HG03159 (cell line): ENCODE data around the gene MRPS6.
A peak's percentile ranks its signal among the peaks of the same experiment; 100 is the strongest.

Experiments used
- ATAC-seq: cut with Tn5 transposase; IDR thresholded peaks from one replicate; pipeline ENCODE4 v1.9.1; 2021; ENCODE audit warnings: mild to moderate bottlenecking, moderate library complexity; ENCODE audit not compliant: unreplicated experiment

Gene MRPS6

GRCh38 chr21:34073032-34073748, at the start of gene MRPS6, which contains the start of gene SLC5A3:
Gene MRPS6, plus strand, starts transcription at chr21:34073578. Its CDS starts 123 bp downstream, at chr21:34073701.
Gene SLC5A3, plus strand, starts transcription at chr21:34073578. Its CDS starts 21,621 bp downstream, at chr21:34095199.
- ATAC-seq: peak; percentile 75

DNA sequence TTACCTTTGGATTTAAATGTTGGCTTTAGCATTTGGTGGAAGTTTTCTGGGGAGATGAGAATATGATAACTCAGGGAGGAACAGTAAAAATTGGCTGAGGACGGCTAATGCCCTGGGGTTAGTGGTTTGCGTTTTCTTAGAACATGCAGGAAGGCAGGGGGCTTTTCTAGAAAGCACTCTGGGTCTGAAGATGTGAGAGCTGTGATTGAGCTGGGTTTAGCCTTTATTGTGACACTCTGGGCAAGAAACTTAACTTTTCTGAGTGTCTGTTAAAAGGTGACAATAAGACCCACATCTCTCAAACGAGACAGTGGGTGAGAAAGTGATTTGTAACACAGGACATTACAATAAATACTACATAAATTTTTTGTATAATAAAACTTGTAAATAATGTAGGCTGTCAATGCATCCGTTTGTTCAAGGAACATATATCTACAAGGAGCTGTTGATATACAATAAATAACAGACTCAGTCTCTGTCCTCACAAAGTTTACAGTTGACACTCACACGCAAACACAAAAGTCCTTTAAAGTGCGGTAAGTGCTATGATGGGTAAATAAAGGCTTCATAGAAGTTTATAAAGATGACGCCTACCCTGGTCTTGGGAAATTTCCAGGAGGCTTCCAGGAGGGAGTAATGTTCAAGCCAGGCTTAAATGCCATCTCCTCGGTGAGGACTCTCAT, 49.5 kb upstream of the MRPS6 start:
- ATAC-seq: no peak

DNA sequence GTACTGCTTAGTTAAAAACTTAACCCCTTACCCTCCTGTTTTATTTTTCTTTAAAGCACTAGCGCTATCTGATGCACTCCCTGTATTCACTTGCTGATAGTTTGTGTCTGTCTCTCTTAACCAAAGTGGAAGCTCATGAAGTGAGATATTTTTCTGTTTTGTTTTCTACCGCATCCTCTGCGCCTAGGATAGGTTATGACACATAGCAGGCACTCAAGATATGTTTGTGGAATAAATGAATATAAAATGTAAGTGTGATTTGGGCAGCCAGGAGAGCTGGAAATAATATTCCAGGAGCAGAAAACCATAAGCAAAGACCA, 49.0 kb upstream of the MRPS6 start:
- ATAC-seq: no peak

DNA sequence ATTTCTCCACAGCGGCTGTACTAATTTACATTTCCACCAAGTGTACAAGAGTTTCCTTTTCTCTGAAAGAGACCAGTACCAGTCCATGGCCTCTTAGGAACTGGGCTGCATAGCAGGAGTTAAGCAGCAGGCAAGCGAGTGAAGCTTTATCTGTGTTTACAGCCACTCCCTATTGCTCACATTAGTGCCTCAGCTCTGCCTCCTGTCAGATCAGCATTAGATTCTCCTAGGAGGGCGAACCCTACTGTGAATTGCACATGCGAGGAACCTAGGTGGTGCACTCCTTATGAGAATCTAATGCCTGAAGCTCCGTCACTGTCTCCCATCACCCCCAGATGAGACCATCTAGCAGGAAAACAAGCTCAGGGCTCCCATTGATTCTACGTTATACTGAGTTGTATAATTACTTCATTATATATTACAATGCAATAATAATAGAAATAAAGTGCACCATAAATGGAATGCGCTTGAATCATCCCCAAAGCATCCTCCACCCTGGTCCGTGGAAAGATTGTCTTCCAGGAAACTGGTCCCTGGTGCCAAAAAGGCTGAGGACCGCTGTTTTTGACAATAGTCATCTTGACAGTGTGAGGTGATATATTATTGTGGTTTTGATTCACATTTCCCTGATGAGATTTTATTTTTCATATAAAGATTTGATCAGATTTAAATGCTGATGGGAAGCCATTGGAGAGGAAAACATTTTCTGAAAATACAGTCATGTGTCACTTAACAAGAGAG, 45.5 kb upstream of the MRPS6 start:
- no peak for ATAC-seq

DNA sequence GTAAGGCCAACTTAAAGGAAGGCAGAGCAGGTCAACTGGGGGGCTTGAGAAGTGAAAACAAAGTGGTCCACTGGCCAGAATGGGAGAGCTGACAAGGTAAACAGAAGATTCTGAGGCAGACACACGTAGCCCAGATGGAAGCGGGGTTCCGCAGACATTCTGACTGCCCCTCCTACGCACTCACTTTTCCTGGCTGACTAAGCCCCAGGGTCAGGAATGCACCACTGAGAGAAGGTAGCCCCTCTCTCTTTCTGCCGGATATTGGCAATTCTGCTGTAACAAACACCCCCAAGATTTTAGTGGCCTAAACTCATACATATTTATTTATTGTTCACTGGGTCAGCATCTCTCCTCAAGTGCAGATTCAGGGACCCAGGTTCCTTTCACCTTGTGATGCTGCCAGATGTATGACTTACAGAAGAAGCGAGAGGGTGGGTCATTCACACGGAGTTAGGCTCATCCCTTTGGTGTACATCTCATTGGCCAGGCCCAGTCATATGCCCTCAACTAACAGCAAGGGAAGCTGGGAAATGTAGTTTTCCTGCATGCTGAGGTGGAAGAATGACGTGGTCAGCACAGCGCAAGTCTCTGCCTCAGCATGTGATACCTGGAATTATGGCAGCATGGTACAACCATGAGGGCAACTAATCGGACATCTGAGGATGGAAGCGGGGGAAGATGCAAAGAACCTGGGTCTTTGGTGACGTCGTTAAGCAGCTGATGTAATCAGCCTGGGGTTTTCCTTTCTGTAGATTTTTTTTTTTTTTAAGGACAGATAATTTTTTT, 43.4 kb upstream of the MRPS6 start:
- ATAC-seq: peak; percentile 83

DNA sequence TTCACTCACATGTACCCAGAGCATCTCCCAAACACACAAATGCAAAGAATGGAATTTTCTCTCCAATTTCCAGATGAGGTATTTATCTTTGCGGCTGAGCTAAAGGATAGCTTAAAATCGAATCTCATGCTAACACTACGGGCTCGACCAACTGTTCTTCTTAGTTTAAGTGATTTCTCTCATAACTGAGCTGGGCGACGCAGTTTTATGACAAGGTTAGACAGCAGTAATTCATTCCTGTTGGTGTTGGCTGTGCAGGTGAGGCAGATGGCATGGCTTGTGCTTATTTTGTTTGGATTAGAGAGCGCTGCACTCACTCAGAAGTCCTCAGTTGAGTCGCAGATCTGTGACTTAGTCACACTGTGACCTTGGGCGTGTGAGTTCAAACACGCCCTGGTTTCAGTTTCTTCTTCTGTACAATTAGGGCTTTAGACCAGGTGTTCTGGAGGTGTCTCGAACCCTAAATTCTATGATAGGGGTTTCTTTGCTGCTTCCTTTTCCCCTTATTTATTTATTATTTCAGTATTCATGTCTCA, 41.5 kb upstream of the MRPS6 start:
- ATAC-seq: peak; percentile 54

DNA sequence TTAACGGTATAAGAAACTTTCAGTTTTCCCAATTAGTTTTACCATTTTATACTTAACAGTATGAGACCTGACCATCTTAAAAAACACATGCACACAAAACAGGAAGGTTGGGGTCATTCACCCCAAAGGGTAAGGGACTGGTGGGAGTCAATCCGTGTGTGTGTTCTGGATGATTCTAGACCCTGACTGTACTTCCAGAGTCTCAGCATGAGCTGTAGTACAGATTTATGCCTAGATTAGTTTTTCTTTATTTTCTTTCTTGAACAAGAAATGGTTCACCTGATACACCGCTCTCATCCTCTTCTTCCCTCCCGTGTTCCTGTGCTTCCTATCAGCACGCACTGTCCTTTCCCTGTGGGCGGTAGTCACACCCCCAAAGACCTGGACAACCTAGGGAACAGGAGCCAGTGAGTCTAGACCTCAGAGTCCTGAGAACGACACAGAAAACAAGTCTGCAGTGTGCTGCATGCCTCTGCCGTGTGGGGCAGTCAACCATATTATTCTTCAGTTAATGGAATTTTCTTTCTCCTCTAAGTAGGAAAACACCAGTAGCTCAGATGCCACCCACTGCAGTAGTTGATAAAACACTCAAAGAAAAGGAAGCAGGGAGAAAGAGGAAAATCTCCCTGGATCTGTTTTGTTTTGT, 38.9 kb upstream of the MRPS6 start:
- no peak for ATAC-seq

GRCh38 chr21:34035619-34036354, 37.6 kb upstream of the MRPS6 start:
- ATAC-seq: no peak

DNA sequence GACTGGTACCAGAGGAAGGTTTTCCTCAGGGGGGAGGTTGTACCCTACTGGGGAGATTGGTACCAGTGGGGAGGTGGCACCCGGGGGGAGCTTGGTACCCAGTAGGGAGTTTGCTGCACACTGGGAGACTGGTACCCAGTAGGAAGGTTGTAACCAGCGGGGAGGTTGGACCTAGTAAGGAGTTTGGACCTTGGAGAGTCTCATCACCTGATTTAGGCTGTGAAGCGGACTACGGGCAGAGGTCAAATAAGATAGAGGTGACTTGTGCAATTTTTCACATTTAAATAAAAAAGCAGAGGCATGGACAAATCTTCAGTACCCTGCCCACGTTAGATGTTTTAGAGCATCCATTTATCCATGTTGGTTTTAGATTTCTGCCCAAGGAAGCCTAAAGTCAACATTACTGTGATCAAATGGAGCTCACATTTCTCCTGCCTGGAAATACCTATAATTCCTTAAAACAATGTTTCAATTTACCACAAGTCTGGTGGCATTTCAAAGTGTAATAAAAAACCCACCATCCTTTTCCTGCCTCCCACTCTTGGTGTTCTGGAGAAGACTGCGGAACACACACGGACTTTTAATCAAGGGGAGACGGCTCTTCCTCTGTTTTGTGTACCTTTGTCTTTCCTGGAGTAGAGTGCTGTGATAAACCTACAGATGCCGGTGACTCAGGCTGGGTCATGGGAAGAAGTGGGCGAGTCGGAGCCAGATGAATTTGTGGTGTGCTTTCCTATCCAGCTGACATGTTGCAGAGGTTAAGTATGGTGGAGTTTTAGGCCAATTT, 36.2 kb upstream of the MRPS6 start:
- ATAC-seq: no peak

GRCh38 chr21:34039678-34040382, 33.5 kb upstream of the MRPS6 start:
- ATAC-seq: no peak

- ATAC-seq: no peak
Measured at GRCh38 chr21:34042735-34043134, 30.6 kb upstream of the MRPS6 start.

DNA sequence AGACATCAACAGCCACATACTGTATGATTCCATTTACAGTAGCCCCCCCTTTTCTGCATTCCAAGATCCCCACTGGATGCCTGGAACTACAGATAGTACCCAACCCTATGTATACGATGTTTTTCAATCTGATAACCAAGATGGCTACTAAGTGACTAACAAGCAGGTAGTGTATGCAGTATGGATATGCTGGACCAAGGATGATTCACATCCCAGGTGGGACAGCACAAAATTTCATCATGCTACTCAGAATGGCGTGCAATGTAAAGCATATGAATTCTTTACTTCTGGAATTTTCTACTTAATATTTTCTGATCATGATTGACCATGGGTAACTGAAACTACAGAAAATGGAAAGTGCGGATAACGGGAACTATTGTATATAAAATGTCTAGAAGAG, 30.0 kb upstream of the MRPS6 start:
- ATAC-seq: no peak

DNA sequence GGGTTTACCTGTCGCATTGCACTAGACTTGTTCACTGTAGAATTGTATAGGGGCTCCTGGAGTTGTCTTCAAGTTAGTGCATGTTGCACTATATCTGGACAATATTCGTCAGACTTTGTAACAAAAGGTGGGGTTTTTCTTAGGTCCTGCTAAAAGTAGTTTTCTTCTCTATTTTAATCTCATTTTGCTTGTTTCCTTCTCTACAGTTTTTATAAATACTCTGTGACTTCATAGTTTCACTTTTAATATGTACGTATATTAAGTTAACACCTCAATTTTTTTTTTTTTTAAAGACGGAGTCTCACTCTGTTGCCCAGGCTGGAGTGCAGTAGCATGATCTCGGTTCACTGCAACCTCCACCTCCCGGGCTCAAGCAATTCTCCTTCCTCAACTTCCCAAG, 26.5 kb upstream of the MRPS6 start:
- ATAC-seq: no peak

DNA sequence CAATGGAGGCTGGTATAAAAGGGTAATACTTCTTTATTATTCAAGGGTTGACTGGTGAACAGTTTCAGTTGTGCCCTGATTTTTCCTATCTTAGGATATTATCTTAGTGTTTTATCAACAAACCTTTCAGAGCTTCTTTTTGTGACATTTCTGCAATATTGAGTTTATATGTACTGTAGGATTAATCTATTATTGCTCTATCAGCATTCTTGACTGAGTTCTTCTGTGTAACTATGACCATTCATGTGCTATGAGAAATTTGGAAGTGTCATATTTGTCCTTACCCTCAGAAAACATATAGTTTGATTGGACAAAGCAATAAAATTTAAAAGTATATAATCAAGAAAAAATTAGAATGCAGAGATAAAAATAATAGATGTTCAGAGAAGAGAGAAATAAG, 25.5 kb upstream of the MRPS6 start:
- ATAC-seq: no peak

DNA sequence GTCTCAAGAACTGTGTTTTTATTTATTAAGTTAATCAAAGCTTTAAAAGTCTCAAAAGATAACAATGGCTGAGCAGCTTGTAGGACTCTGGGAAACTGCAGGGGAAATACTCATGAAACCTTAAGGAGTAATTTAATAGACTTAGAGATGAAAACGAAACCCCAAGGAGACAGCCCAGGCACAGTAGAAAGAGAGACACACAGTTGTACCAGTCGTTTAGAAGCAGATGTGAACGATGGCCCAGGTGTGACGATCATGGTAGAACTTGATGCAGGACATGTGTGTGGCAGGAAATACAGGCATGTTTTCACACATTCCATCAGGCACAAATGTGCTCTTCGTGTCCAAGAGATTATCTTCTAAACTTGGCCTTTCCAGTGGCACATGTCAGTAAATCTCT, 21.2 kb upstream of the MRPS6 start:
- no peak for ATAC-seq

DNA sequence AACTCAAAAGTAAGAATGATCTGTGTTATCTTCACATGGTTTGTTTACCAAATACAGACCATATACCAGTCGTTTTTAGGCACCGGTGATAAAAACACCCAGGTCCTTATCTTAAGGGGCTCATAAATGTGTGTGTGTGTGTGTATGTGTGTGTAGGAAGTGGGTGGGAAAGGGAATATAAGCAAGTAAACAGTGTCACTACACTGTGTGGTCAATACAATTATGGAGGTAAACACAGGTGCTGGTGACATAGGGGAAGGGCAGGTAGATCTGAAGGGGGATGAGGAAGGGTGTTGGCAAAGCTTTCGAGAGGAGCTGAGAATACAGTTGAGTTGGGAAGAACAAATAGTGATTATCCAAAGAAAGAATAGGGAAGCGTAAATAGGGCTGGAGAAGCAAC, 19.1 kb upstream of the MRPS6 start:
- no peak for ATAC-seq

- ATAC-seq: no peak
Measured at GRCh38 chr21:34055615-34056014, 17.8 kb upstream of the MRPS6 start.

DNA sequence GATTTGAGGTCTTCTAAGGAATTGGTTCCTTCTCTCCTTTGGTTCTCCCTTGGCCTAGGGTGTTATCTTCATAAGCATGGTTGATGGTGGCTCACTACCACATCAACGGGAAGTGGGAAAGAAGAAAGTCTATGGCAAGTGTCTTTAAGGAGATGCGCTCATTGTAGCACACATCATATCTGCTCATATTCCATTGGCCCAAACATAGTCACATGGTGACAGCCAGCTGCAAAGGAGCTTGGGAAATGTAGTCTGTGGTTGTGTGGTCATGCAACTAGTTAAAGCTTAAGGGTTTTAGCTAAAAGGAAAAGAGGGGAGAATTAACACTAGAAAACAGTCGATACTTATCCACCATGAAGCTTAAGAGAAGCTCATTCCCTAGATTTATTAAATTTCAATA, 11.4 kb upstream of the MRPS6 start:
- no peak for ATAC-seq
